DMS 273 treated with DMSO at 0.1 percent for 48 hours (cell line): ENCODE measurements around the gene PHACTR3.

Source experiments
- DNase-seq: peaks from one replicate; lab custom pipeline; 2025; lab: John Stamatoyannopoulos, UW

PHACTR3 gene

DNA sequence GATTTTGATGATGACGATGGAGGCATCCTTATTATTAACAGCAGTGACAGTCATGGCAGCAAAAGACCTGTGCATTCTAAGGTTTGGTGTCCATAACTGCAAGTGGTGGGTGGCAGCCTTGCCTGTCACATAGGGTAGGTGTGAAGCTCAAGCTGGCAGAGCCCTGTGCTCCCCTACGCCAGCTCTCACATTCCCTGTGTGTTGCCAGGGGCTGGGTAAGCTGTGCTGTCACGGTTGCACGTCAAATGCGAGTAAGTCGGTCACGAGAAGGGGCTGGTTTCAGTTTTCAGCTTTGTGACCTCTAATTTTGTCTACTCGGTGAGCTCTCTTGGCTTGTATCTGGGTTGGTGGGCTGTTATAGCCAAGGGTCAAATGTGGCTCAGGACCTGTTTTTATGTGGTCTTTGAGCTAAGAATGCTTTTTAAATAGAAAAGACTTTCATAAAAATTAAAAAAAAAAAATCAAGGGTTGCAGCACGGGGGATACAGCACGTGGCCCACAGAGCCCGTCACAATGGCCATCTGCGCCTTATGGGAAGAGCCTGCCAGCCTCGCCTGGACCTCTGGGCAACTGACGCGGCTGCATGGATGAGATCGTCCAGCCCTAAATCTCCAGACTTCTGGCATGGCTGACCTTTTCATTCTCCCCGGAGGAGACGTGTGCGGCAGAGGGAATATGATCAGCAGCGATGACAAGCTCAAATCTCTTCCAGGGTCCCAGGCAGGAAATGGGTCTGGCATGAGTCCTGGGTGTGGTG is 148.5 kb downstream of the PHACTR3 start:
- no peak for DNase-seq

DNA sequence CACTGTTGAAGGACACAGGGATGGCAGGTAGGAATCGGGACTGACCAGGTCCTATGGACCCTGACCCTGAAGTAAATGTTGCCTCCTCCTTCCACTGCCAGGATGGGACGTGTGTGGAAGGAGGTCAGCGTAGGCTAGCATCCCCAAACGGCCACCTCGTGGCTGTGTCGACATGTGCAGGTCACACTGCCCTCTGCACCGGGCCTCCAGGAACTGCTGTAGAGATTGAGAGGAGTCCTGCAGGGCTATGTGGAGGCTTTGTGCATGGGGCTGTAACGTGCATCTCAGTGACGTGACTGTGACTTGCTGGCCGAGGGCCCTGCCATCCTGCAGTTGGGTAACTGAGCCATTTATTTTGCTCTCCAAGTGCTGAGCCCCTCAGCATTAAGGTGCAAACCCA is 149.5 kb downstream of the PHACTR3 start:
- no peak for DNase-seq

DNA sequence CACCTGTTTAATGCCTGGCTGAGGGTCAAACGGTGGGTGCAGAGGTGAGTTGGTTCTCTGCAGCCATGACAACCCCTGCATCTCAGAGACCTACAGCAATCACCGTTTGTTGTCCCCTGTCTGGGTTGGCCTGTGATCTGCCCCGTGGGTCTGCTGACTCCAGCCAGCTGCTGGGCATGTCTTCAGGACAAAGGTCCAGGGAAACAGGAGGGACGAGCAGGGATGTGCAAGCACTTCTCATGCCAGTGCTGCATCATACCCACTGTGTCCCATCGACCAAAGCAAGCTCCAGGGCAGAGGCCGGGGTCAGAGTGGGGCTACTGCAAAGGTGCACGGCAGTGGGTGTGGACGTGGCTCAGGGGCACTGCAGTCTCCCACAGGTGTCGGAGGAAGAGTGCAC is 150.2 kb downstream of the PHACTR3 start:
- no peak for DNase-seq

DNA sequence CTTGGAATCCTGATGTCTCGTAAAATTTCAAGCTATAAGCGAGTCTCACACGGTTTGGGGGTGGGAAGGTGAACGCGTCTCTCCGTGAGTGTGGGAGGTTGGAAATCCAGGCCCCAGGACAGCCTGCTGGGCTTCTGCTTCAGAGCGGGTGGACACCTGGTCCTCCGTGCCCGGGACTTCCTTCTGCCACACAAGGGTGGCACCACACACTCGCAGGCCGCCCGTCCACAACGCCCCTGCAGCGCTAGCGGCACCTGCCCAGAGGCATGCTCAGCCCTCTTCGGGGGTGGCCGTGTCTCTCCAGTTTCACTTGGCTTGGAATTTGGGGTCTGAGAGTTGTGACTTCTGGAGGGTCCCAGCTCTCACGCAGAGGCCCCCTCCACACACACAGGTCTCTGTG is 151.9 kb downstream of the PHACTR3 start:
- no peak for DNase-seq

DNA sequence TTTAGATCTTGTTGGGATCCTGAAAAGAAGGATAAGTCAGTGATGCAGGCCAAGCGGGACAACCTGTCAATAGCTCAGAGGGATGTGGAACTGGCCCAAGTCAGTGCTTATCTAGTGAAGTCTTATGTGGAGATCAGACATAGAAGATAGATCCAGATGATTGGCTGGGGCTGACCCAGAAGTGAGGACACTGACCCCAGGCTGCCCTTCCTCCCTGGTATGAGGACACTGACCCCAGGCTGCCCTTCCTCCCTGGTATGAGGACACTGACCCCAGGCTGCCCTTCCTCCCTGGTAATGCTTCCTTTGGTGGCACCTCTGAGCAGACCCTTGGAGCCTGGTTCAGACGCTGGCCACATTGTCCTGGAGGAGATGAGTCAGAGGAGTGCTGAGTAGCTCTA is 159.7 kb downstream of the PHACTR3 start:
- no peak for DNase-seq

DNA sequence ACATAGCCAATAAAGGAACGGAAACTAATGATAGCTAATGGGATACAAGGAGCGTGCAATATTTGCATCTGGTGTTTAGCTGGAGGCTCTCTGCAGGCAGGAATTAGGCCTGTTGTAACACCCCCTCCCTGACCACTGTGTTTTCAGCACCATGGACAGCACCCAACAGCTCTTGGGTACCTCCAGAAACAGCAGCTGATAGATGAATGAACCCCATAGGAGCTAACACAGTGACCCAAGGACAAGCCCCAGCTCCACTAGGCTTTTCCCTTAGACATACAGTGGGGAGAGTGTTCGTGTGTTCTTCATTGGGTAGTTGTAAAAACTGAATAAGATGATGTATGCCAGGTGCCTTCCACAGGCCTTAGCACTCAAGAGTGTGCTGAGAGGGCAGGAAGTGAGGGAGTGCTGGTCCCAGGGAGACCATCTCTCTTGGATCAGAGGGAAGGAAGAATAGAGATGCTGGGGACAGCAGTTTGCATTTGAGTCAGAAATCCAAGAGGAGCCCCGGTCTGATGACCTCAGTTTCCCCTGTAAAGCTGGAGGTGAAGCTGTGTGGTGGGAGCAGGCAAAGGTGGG is 161.3 kb downstream of the PHACTR3 start:
- no peak for DNase-seq

DNA sequence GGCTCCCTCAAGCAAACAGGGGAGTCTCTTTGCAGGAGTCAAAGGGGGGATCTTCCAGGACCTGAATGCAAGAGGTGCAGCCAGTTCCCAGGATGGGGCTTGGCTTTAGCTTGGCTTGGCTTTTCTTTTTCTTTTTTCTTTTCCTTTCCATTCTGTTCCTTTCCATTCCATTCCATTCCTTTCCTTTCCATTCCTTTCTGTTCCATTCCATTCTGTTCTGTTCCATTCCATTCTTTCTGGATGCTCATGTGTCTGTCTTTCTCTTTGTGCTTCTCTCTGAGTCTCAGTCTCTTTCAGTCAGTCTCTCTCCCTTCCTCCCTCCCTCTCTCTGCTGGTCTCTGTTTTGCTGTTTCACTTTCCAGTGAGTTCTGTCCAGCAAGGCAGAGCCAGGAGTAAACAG is 163.3 kb downstream of the PHACTR3 start:
- DNase-seq, result no peak

DNA sequence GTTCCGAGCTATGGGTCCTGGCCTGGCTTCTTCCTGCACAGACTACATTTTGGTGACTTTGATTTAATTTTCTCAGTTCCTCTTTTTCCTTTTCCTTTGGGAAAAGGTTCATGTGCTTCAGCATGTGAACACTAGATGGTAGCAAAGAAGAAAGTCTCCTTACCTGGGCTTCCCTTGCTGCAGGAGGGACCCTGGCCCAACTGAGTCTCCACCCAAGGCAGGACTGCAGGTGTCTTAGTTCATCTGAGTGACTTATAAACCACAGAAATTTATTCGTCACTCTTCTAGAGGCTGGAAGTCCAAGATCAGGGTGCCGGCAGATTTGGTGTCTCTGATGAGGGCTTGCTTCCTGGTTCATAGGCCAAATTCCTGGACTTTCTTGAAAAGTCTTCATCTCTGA is 165.9 kb downstream of the PHACTR3 start:
- no peak for DNase-seq

DNA sequence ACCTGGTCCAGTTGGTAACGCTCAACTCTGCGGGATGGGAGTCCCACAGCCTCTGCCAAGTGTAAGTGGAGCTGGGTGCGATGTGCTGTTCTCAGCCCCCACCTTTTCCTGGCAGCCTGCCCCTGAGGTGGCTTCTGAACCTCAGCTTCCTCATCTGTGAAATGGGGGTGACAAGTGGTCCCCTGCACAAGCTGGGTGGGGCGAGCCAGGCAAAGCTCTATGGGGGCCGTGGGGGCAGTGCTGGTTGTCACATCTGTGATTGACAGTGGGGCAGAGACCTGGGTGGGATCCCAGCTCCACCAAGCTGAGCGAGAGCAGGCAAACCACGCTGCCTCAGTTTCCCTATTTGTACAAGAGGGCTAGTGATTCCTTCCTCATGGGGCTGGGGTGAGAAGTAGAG is 166.5 kb downstream of the PHACTR3 start:
- DNase-seq, result no peak

DNA sequence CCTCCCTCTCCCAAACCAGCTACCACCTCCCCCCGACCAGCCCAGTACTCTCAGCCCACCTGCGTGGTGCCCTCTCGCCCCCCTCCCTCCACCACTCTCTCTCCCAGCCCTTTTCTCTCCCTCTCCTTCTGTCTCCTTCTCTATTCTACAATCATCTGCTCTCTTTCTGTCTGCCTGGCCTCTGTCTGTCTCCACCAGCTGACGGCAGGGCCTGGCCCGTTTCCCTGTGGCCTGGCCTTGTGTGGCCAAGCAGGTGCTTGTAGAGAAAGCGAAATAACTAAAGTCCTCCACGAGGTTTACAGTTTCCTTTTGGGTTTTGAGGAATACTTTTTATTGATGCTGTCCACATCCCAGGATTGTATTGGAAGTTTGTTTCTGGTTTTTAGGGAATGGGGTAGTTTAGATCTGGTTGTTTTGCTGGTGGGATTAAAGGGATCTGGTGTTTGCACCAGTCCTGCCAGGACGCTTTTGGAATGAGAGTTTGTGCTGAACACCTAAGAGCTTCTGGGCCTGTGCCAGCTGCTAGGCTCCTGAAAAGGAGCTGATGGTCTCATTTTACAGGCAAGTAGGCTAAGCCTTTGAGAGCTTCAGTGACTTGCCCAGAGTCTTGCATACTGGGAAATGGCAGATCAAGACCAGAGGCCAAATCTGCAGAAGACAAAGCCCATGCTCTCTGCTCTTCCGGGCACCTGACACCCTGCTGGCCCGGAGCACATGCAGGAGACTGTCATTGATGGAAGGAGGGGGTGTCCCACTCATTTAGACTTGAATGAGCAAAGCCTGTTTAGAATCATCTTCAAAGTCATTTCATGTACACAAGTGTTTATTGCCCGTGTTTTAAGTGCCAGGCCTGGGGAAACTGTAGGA is 167.4 kb downstream of the PHACTR3 start:
- DNase-seq, result no peak

DNA sequence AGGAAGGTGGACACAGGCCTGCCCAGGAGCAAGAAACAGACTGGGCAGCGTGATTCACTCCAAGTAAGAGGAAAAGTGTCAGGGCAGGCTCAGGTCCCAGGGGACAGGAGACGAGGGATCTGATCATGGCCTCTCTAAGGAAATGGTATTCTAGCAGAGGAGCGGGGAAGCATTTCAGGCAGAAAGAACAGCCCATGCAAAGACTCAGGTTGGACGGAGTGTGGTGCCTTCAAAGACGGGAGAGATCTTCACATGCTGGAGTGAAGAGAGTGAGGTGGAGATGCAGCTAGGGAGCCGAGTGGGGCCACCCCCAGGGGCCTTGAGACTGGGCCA is 168.0 kb downstream of the PHACTR3 start:
- no peak for DNase-seq

DNA sequence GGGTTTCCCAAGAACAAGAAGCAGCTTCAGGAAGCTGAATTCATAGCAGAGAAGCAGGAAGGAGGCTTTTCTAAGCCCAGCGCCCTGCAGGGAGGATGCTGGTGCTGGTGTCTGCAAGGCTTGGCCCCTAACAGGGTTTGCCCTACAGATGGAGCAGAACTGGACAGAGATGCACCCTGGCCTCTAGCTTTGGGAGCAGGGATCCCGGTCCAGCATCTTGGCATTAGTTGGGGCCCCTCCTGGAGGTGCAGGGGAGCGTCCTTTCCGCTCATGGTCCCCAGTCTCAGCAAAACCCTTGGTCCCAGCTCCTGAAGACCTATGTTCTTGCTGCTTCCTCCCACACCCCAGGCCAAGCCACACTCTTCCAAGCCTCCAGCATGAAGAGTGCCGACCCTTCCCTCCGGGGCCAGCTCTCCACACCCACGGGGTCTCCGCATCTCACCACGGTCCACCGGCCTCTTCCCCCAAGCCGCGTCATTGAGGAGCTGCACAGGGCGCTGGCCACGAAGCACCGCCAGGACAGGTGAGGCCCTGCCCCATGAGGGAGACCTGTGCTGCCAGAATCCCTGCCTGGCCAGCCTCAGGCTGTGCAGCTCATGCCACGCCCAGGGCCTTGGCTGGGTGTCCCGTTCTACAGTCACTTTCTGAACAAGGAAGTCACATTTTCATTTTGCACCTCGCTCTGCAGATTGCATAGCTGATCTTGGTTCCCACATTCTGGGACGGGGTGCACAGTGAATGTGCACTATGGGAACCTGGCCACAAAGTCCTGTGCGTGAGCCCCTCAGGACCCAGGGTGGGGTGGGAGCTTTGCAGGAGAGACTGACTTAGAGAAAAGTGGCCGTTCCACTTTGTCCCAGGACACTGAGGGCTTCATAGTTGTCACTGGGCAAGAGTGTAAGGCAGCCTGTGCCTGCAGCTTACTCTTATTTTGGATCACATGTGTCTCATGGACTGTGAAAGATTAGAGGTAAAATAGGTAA is 168.9 kb downstream of the PHACTR3 start:
- no peak for DNase-seq

DNA sequence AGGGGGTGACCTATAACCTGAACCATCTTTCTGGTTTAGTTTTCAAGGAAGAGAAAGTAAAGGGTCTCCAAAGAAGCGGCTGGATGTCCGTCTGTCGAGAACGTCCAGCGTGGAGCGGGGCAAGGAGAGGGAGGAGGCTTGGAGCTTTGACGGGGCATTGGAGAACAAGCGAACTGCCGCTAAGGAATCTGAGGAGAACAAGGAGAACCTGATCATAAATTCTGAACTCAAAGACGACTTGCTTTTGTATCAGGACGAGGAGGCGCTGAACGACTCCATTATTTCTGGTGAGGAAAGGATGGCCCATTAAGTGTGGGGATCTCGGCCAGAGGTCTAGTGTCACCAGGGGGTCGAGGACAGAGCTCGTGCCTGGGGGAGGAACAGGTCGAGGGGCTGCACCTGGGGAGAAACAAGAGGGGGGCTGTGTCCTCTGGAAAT is 169.9 kb downstream of the PHACTR3 start:
- DNase-seq, result no peak

DNA sequence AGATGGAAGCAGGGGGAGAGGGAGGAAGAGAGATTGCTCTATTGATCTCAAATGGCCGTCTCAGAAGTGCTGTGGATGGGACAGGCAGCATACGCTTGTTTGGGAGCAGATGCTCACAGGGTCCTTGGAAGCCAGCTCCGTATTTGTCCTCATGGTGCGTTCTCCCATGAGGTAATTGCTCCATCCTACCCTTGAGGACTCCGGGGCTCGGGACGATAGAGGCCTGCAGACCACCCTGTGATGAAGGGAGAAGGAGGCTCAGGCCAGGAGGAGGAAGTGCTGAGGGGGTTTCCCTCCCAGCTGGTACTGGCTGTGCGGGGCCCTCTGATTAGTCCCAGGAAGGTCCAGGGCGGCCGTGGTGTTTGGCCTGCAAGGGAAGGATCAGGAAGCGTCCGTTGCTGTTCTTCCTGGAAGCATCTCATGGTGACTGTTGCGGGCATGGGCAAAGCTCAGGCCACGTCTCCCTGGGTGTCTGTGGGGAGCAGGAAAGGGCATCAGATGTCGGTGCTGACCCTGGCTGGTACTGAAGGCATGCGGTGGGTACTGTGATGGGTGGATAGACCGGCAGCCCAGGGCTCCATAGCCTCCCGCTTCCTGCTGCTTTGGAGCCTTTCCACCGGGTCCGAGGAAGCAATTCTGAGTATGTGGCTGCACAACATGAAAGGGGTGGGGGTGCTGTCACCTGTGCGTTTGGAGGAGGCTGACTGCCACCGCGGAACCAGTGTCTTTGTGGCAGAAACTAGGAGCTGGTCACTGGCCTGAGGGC is 170.8 kb downstream of the PHACTR3 start:
- no peak for DNase-seq

DNA sequence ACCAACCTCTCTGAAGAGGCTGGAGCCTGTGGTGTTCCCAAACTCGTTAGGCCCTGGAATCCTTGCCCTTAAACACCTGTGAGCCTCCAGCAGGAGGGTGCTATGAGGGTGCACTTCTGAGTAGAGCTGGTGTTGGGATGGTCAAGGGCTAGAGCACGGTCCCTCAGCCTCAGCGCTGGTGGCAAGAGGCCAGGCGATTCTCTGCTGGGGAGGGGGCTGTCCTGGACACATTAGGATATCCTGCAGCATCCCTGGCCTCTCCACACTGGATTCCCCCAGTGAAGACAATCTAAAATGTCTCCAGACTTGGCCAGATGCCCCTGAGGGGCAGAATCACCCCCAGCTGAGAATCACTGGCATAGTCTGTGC is 171.3 kb downstream of the PHACTR3 start:
- DNase-seq, result no peak

DNA sequence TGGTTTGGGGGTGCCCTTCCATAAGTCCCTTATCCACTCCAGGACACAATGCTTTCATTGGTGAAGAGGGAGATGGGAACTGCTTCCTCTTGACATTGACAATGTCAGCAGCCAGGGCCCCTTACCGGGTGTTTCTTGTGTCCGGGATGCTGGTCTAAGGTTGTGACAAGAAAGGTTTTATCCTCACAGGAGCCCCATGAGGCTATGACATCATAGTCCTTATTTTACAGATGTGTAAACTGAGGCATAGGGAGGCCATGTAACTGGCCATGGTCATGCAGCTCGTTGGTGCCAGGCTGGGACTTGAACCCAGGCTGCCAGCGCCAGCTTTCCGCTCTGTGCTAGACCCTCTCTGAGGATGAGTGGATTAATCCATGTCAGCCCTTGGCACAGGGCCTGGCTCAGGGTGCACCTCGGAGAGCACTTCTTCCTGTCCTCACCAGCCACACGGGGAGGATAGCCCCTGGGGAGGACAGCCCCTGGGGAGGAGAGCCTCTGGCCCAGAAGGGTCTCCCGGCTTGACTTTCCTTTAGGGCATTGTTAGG is 171.8 kb downstream of the PHACTR3 start:
- DNase-seq, result no peak

DNA sequence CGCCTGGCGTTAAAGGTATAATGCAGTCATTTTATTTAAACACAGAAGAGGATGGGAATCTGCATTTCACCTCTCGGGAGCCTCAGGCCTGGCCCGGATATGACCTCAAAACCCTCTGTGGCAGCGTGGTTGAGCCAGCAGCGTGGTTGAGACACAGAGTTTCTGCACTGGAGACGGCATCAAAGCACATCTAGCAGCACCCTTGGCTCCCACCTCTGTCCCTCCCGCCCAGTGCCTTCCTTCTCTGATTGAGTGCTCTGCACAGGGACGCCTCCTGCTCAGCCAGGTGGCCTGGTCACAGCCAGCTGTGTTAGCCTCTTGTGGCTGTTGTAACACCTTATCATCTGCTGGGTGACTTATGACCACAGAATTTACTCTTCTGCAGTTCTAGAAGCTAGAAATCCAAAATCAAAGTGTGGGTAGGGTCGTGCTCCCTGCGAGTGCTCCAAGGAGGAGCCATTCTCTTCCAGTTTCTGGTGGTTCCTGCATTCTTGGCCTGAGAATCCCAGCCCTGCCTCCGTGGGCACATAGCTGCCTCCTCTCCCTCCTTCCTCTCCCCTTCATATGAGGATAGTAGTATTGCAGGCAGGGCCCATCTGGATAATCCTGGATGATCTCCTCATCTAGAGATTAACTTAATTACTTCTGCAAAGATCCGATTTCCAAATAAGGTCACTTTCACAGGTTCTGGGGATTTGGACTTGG is 172.4 kb downstream of the PHACTR3 start:
- DNase-seq, result no peak

DNA sequence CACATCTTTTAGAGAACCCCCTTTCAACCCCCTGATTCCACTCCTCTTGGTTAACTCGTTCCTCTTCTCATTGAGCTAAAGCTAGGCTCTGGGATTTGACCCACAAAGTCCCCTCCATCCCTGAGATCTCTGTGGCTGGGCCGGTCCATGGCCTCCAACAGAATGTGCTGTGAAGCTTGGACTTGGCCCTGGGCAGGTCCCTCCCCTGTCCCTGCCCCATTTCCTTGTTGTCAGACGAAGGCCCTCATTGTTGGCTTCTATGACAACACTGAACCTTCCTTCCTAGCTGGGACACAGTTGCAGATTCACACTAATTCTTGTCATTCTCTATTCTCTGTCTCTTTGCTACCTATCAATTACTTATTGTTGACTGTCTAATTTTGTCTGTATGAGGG is 173.0 kb downstream of the PHACTR3 start:
- no peak for DNase-seq

DNA sequence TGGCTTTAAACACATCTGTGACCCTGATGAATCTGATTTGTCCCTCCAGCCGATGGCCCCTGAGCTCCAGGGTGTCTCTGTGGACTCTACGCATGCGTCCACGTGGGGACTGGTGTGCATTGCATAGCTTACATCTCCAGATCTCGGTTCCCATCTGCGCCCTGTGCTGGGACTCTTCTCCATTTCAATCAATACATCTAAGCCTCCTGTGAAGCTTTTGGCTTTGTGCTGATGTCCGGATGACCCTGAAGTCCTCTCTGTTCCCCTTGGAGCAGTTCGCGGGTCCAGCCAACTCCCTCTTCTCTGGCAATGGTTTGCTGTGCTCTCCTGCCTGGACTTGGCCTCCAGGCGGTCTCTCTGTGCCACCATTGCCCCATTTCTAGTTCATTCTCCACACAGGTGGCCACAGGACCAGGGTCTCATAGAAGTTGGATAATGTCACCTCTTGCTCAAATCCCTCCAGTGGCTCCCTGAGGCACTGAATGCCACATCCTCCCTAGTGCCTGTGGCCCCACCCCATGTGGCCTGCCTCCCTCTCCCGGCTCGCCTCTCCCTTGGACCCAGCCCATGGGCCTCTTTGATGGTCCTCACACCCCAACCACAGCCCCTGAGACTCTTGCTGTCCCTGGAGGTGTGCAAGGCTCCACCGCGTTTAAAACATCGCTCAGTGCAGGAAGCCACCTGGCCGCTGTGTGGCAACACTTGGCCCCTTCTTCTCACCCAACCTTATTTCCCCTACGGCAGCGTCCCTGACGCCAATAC is 173.7 kb downstream of the PHACTR3 start:
- DNase-seq, result no peak
